ENCODE data around the gene C6orf120. TPM values are rescaled to one million over a fixed set of nuclear protein-coding genes. Genes with fewer than 3 reads are reported as not detected.

The C6orf120 gene
- total and polyA plus RNA-seq, 10 donors = 6.7 to 39.5 (median 22.2) TPM

DNA sequence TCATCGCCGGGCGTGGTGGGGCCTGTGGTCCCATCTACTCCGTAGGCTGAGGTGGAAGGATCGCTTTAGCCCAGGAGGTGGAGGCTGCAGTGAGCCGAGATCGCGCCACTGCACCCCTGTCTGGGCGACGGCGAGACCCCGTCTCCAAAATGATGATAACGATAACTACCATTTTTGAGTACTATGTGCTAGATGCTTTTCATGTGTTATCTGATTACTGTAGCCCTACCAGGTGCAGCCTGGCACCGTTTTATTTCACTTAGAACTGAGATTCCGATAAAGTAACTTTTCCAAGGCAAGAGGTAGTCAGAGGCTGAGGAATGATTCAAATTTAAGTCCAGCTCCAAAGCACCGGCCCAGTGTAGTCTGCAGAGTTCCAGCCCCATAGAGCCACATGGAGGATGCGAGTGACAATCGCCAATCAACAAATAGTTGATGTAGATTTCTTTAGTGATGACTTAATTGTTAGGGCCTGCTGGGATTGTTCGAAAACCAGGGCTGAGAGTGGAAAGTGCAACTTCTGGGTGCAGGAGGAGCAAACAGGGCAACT lies 50.2 kb downstream of the C6orf120 start:
- H3K27me3 ChIP-seq (replicated peaks in 1 of 7) = no peaks in the 10 kb centered on the region
- intact Hi-C loops (cut with DNase I; ENCODE audit: low total_unique reads) = no loop called here
- WGBS, 5 donors = 11 to 14% (median 14%) methylated on average over 19 of the region's 19 CpGs
- peak overlapping the region; percentile 55 to 88 (median 77) for H3K4me3 ChIP-seq
- peaks cover 0 to 3% (median 0%) of the 10 kb centered on the region in 8 donors for H3K9me3 ChIP-seq
- peak overlapping the region; percentile 86 to 98 (median 97) for H3K27ac ChIP-seq
- DNase-seq = no peak
- no peak for TF ChIP-seq POLR2AphosphoS5 (IDR thresholded peaks at IDR 0.05)
- H3K36me3 ChIP-seq = peaks cover 0 to 18% (median 8%) of the 10 kb centered on the region in 6 donors
- peaks cover 12 to 41% (median 29%) of the 10 kb centered on the region in 6 donors for H3K4me1 ChIP-seq

Other genes with a start within 250 kb of the C6orf120 start
- gene WDR27, start 97 bp upstream of the C6orf120 start, total RNA-seq = 10 to 100 TPM; 30.7 to 69.5 (median 57.8) TPM
- 10 to 100 TPM; 17.6 to 26.6 (median 22.6) TPM for gene WDR27, start 97 bp upstream of the C6orf120 start, polyA plus RNA-seq
- gene PHF10, start 22.4 kb downstream of the C6orf120 start, total RNA-seq = 100 to 1,000 TPM in 1 of 7 donors, 10 to 100 TPM in 6; 41.0 to 102 (median 67.3) TPM
- 10 to 100 TPM; 36.7 to 53.9 (median 49.6) TPM for gene PHF10, start 22.4 kb downstream of the C6orf120 start, polyA plus RNA-seq
- 1 to 10 TPM; 2.8 to 3.8 (median 3.7) TPM for gene DYNLT2, start 49.4 kb downstream of the C6orf120 start, total RNA-seq
- 1 to 10 TPM; 3.5 to 3.9 (median 3.6) TPM for gene DYNLT2, start 49.4 kb downstream of the C6orf120 start, polyA plus RNA-seq
- gene ERMARD, start 49.5 kb downstream of the C6orf120 start, total RNA-seq = 10 to 100 TPM; 23.1 to 37.8 (median 30.9) TPM
- 10 to 100 TPM; 48.3 to 87.3 (median 57.4) TPM for gene ERMARD, start 49.5 kb downstream of the C6orf120 start, polyA plus RNA-seq